Right lobe of liver (tissue), 4 donors: ENCODE measurements around the gene SPIN2B.

ENCODE experiments used
- CTCF ChIP-seq, 4 donors: fragments of 200-600 bp in 3 of 4; fragments of 450-650 bp in 1 of 4; IDR thresholded peaks; one replicate each; pipeline versions ENCODE4 v1.5.1 to v1.8.0; 2016 to 2022; ENCODE audit warnings: antibody characterized with exemption in 4 of 4, mild to moderate bottlenecking in 2 of 4
- POLR2A ChIP-seq: fragments of 450-650 bp; IDR thresholded peaks from one replicate; pipeline ENCODE4 v1.6.1; 2017; ENCODE audit warnings: antibody characterized with exemption, mild to moderate bottlenecking
- donor health status: DM: no; HTN: no; CAD: no.
- donor health status: DM: no; HTN: no; CAD: no.
- donor health status: DM: no; HTN: yes; CAD: no.

GRCh38 chrX:57070185-57070984 is 51.0 kb downstream of the SPIN2B start:
- TF ChIP-seq POLR2A: no peak
- TF ChIP-seq CTCF (IDR thresholded peaks at IDR 0.05): no peak
